Smooth muscle cell (in vitro differentiated cells): Measurements from ENCODE around the gene SLC2A1. TPM values are rescaled to one million over a fixed set of nuclear protein-coding genes. Genes with fewer than 3 reads are reported as not detected.

Source experiments
- DNase-seq: peaks from one replicate; lab custom pipeline; 2025; ENCODE audit not compliant: unreplicated experiment; lab: John Stamatoyannopoulos, UW
- H2AFZ ChIP-seq: fragments of 200-600 bp; sonication (generic); 2 replicates; pipeline ENCODE4 v1.6.0; 2016; ENCODE audit warnings: antibody characterized with exemption, low read depth, mild to moderate bottlenecking
- H3F3A ChIP-seq: fragments of 200-600 bp; sonication (generic); 2 replicates; pipeline ENCODE4 v1.6.0; 2017; ENCODE audit warnings: antibody characterized with exemption, low read depth
- H3K27ac ChIP-seq: fragments of 200-600 bp; sonication (generic); 2 replicates; pipeline ENCODE4 v1.5.1; 2016; ENCODE audit warnings: low read depth, mild to moderate bottlenecking
- H3K27me3 ChIP-seq: fragments of 200-600 bp; sonication (generic); 2 replicates; pipeline ENCODE4 v1.6.1; 2016; ENCODE audit warnings: low read depth, mild to moderate bottlenecking
- H3K36me3 ChIP-seq: fragments of 200-600 bp; sonication (generic); 2 replicates; pipeline ENCODE4 v1.5.1; 2016; ENCODE audit warnings: low read depth
- H3K4me1 ChIP-seq: fragments of 200-600 bp; sonication (generic); 2 replicates; pipeline ENCODE4 v1.5.1; 2016; ENCODE audit warnings: low read depth
- H3K4me2 ChIP-seq: fragments of 200-600 bp; sonication (generic); 2 replicates; pipeline ENCODE4 v1.6.0; 2016; ENCODE audit warnings: mild to moderate bottlenecking
- H3K4me3 ChIP-seq: fragments of 200-600 bp; sonication (generic); 2 replicates; pipeline ENCODE4 v1.5.1; 2016; ENCODE audit warnings: mild to moderate bottlenecking
- H3K79me2 ChIP-seq: fragments of 200-600 bp; sonication (generic); 2 replicates; pipeline ENCODE4 v1.6.0; 2016; ENCODE audit warnings: low read depth, mild to moderate bottlenecking
- H3K9ac ChIP-seq: fragments of 200-600 bp; sonication (generic); 2 replicates; pipeline ENCODE4 v1.6.0; 2016; ENCODE audit warnings: low read depth
- H3K9me3 ChIP-seq: fragments of 200-600 bp; sonication (generic); replicated peaks from 2 replicates; pipeline ENCODE4 v1.5.1; 2016; ENCODE audit warnings: low read depth
- H4K20me1 ChIP-seq: fragments of 200-600 bp; sonication (generic); 2 replicates; pipeline ENCODE4 v1.6.0; 2016; ENCODE audit warnings: low read depth
- CTCF ChIP-seq: fragments of 200-600 bp; sonication (generic); IDR thresholded peaks from 2 replicates; pipeline ENCODE4 v1.5.1; 2017; ENCODE audit warnings: borderline replicate concordance, mild to moderate bottlenecking, antibody characterized with exemption; ENCODE audit not compliant: insufficient read depth, poor library complexity, severe bottlenecking
- WGBS: methylation state at CpG from one replicate; pipeline ENCODE4 v1.1.7; 2016; ENCODE audit warnings: low lambda C conversion rate; 5-methylcytosine and 5-hydroxymethylcytosine counted together
- polyA plus RNA-seq: library from polyadenylated mRNA; unstranded; fragments of >200 nt; fragmentation: Nextera tagmentation; extraction: Ambion mirVana; gene quantifications from 2 replicates; pipeline ENCODE4 v1.2.1, GENCODE V29; 2016
- total RNA-seq: library from RNA; depleted of rRNA; stranded (reverse); fragments of >200 nt; gene quantifications from 2 replicates; pipeline ENCODE4 v1.2.3, GENCODE V29; 2014

The SLC2A1 gene
- total and polyA plus RNA-seq, 2 experiments from 2014 or later, result 275 to 1,091 TPM

GRCh38 chr1:42960566-42961311 lies 2.1 kb upstream of the SLC2A1 start:
- TF ChIP-seq CTCF, result no peak
- H3K4me2 ChIP-seq, result peak overlapping the region; percentile 91
- H3K27me3 ChIP-seq, result no peaks in the 10 kb centered on the region
- H3K4me1 ChIP-seq, result peaks cover 38% of the 10 kb centered on the region
- H3K9ac ChIP-seq, result no peak overlapping the region
- DNase-seq, result no peak
- 86% methylated on average over 9 of the region's 9 CpGs for WGBS
- H3K9me3 ChIP-seq, result no peaks in the 10 kb centered on the region
- no peak overlapping the region for H2AFZ ChIP-seq
- peaks cover 39% of the 10 kb centered on the region for H3K79me2 ChIP-seq
- peak overlapping the region; percentile 84 for H3K27ac ChIP-seq
- no peaks in the 10 kb centered on the region for H3K36me3 ChIP-seq
- H3K4me3 ChIP-seq, result no peak overlapping the region
- peaks cover 28% of the 10 kb centered on the region for H4K20me1 ChIP-seq
- no peaks in the 10 kb centered on the region for H3F3A ChIP-seq

- H3K9me3 ChIP-seq, result no peaks in the 10 kb centered on the region
- no peak for DNase-seq
- peak overlapping the region; percentile 90 for H3K4me3 ChIP-seq
- H3K9ac ChIP-seq, result no peak overlapping the region
- H3K36me3 ChIP-seq, result no peaks in the 10 kb centered on the region
- H3K4me2 ChIP-seq, result peak overlapping the region; percentile 91
- H3K27ac ChIP-seq, result peak overlapping the region; percentile 70
- TF ChIP-seq CTCF, result no peak
- no peaks in the 10 kb centered on the region for H3K27me3 ChIP-seq
- H3F3A ChIP-seq, result no peaks in the 10 kb centered on the region
- 52% methylated on average over 1 of the region's 1 CpG for WGBS
- H3K79me2 ChIP-seq, result peaks cover 46% of the 10 kb centered on the region
- peaks cover 45% of the 10 kb centered on the region for H3K4me1 ChIP-seq
- no peak overlapping the region for H2AFZ ChIP-seq
- H4K20me1 ChIP-seq, result peaks cover 34% of the 10 kb centered on the region
Observed at GRCh38 chr1:42960122-42960390, 1.4 kb upstream of the SLC2A1 start.

- Histone ChIP-seq H2AFZ (no peak overlapping the region), H3K9ac (peak overlapping the region; percentile 74), H3K79me2 (peaks cover 67% of the 10 kb centered on the region), H3K9me3 (no peaks in the 10 kb centered on the region), H3F3A (peaks cover 4% of the 10 kb centered on the region), H3K4me2 (peak overlapping the region; percentile 91), H3K4me3 (peak overlapping the region; percentile 90), H3K27ac (peak overlapping the region; percentile 70), H3K27me3 (no peaks in the 10 kb centered on the region), H3K36me3 (no peaks in the 10 kb centered on the region), H3K4me1 (peaks cover 56% of the 10 kb centered on the region), H4K20me1 (peaks cover 55% of the 10 kb centered on the region)
- WGBS, result 1% methylated on average over 43 of the region's 72 CpGs
- no peak for TF ChIP-seq CTCF
- DNase-seq, result peak; percentile 68
Observed at GRCh38 chr1:42957880-42958487, 684 bp downstream of the SLC2A1 start.
